Raji (cell line): ENCODE results near the gene ANKRD13B.

Experiments used
- POLR2A ChIP-seq: IDR thresholded peaks from 2 replicates; pipeline ENCODE4 v1.6.1; 2011; ENCODE audit warnings: low read depth, low read length, control low read depth; ENCODE audit not compliant: insufficient read depth

ANKRD13B gene

GRCh38 chr17:29593591-29594518, 923 bp downstream of the ANKRD13B start:
- 0 out of 2 replicates have a peak, but pooled peaks have one; percentile 19 for TF ChIP-seq POLR2A

- TF ChIP-seq POLR2A: no peak
Observed at GRCh38 chr17:29594519-29595090, 1.7 kb downstream of the ANKRD13B start.

- no peak for TF ChIP-seq POLR2A
Observed at GRCh38 chr17:29595107-29595942, 2.4 kb downstream of the ANKRD13B start.

GRCh38 chr17:29595943-29596774, 3.2 kb downstream of the ANKRD13B start:
- no peak for TF ChIP-seq POLR2A

- TF ChIP-seq POLR2A: no peak
Observed at GRCh38 chr17:29596811-29597210, 3.9 kb downstream of the ANKRD13B start.

- no peak for TF ChIP-seq POLR2A
Observed at GRCh38 chr17:29597361-29598172, 4.6 kb downstream of the ANKRD13B start.

GRCh38 chr17:29603109-29603674, 10.3 kb downstream of the ANKRD13B start:
- no peak for TF ChIP-seq POLR2A

GRCh38 chr17:29607557-29608195, 14.7 kb downstream of the ANKRD13B start:
- TF ChIP-seq POLR2A: no peak

GRCh38 chr17:29608986-29609385, 16.1 kb downstream of the ANKRD13B start:
- TF ChIP-seq POLR2A: no peak

GRCh38 chr17:29610395-29610794, 17.5 kb downstream of the ANKRD13B start:
- TF ChIP-seq POLR2A: no peak

GRCh38 chr17:29611351-29612093, 18.6 kb downstream of the ANKRD13B start:
- no peak for TF ChIP-seq POLR2A

GRCh38 chr17:29612094-29612403, 19.1 kb downstream of the ANKRD13B start:
- TF ChIP-seq POLR2A: no peak

- TF ChIP-seq POLR2A: no peak
Observed at GRCh38 chr17:29612404-29613280, 19.7 kb downstream of the ANKRD13B start.
